Kasumi-1 (cell line): ENCODE results near the gene TMEM88.

Experiments used
- DNase-seq, 2 experiments: peaks; one replicate each; lab custom pipeline; 2025; lab: John Stamatoyannopoulos, UW

The TMEM88 gene

GRCh38 chr17:7884581-7885366 is 29.9 kb downstream of the TMEM88 start:
- DNase-seq = peak in 1 of 2 experiments; percentile 4

GRCh38 chr17:7885367-7886226 is 30.7 kb downstream of the TMEM88 start:
- peak in 1 of 2 experiments; percentile 3 for DNase-seq

- DNase-seq = peak in 1 of 2 experiments; percentile 10
Measured at GRCh38 chr17:7886227-7887037, 31.6 kb downstream of the TMEM88 start.

- peak in 1 of 2 experiments; percentile 80 for DNase-seq
Measured at GRCh38 chr17:7887038-7887481, 32.2 kb downstream of the TMEM88 start.

GRCh38 chr17:7887482-7888183 is 32.8 kb downstream of the TMEM88 start:
- peak; percentile 77 to 80 for DNase-seq

- DNase-seq = peak in 1 of 2 experiments; percentile 23
Measured at GRCh38 chr17:7888184-7888920, 33.5 kb downstream of the TMEM88 start, which contains the start of gene CHD3. Gene CHD3 (plus strand): TSS chr17:7888789. CDS start chr17:7889001, 212 bp downstream.

GRCh38 chr17:7889166-7889955 is 34.5 kb downstream of the TMEM88 start:
- DNase-seq = peak; percentile 30 to 33

- no peak for DNase-seq
Measured at GRCh38 chr17:7893187-7893880, 38.5 kb downstream of the TMEM88 start.

GRCh38 chr17:7894226-7894625 is 39.4 kb downstream of the TMEM88 start:
- no peak for DNase-seq

GRCh38 chr17:7894866-7895265 is 40.0 kb downstream of the TMEM88 start:
- no peak for DNase-seq

- no peak for DNase-seq
Measured at GRCh38 chr17:7897090-7897489, 42.2 kb downstream of the TMEM88 start.

GRCh38 chr17:7897773-7898172 is 42.9 kb downstream of the TMEM88 start:
- DNase-seq = peak in 1 of 2 experiments; percentile 34

- DNase-seq = no peak
Measured at GRCh38 chr17:7903154-7904103, 48.6 kb downstream of the TMEM88 start.
